ENCODE data around the gene ADAMTSL1. TPM values are rescaled to one million over a fixed set of nuclear protein-coding genes. Genes with fewer than 3 reads are reported as not detected.

Gene ADAMTSL1
- total RNA-seq, 1 experiment from 2014 or later = not detected

GRCh38 chr9:18730241-18730640, 256.3 kb downstream of the ADAMTSL1 start:
- H3K27ac ChIP-seq (ENCODE audit: low read length) = no peak overlapping the region

GRCh38 chr9:18739127-18739526, 265.2 kb downstream of the ADAMTSL1 start:
- no peak for TF ChIP-seq SIN3A (IDR thresholded peaks at IDR 0.05; ENCODE audit: borderline replicate concordance, insufficient read depth, low read depth, low read length)
- TF ChIP-seq REST (IDR thresholded peaks at IDR 0.05; ENCODE audit: insufficient read depth in 1 of 2, low read depth in 2 of 2, low read length in 1 of 2) = no peak
- no peak for TF ChIP-seq TCF7L2 (IDR thresholded peaks at IDR 0.05; ENCODE audit: low read depth, low read length)
- no peak for TF ChIP-seq POLR2AphosphoS5 (IDR thresholded peaks at IDR 0.05; ENCODE audit: low read depth, low read length)
- no peak for TF ChIP-seq CTCF (IDR thresholded peaks at IDR 0.05)
- no TSS peak for BruUV-seq (replicated peaks)
- intact Hi-C loops (cut with micrococcal nuclease; ENCODE audit: unreplicated experiment) (no loop called here), in situ Hi-C loops (cut with HindIII; ENCODE audit: low pct_unique_long_range_greater_than_20kb, low sequenced_read_pairs) (no loop called here)
- ChIA-PET CTCF (no interaction called here), POLR2A (no interaction called here)
- H3K36me3 ChIP-seq (ENCODE audit: control insufficient read depth, insufficient read depth, low read length) = no peaks in the 10 kb centered on the region
- no peak for ATAC-seq
- H3K27me3 ChIP-seq (ENCODE audit: control insufficient read depth, insufficient read depth, low read length) = no peaks in the 10 kb centered on the region
- DNase-seq (ENCODE audit: low read depth, low spot score) = no peak
- H3K4me3 ChIP-seq (ENCODE audit: low read depth in 2 of 2, low read length in 2 of 2) = no peak overlapping the region
- no peaks in the 10 kb centered on the region for H3K4me1 ChIP-seq (ENCODE audit: control insufficient read depth, insufficient read depth, low read length)
- H3K9me3 ChIP-seq (ENCODE audit: control insufficient read depth, insufficient read depth, low read depth, low read length) = no peaks in the 10 kb centered on the region
- H3K27ac ChIP-seq (ENCODE audit: low read length) = no peak overlapping the region

More at GRCh38 chr9:18730241-18730640, 256.3 kb downstream of the ADAMTSL1 start:
- in situ Hi-C loops (cut with HindIII; ENCODE audit: low pct_unique_long_range_greater_than_20kb, low sequenced_read_pairs) (no loop called here), intact Hi-C loops (cut with micrococcal nuclease; ENCODE audit: unreplicated experiment) (no loop called here)
- Histone ChIP-seq H3K9me3 (ENCODE audit: control insufficient read depth, insufficient read depth, low read depth, low read length) (no peaks in the 10 kb centered on the region), H3K36me3 (ENCODE audit: control insufficient read depth, insufficient read depth, low read length) (no peaks in the 10 kb centered on the region), H3K27me3 (ENCODE audit: control insufficient read depth, insufficient read depth, low read length) (no peaks in the 10 kb centered on the region), H3K4me3 (ENCODE audit: low read depth in 2 of 2, low read length in 2 of 2) (no peak overlapping the region), H3K4me1 (ENCODE audit: control insufficient read depth, insufficient read depth, low read length) (no peaks in the 10 kb centered on the region)
- ChIA-PET POLR2A (no interaction called here), CTCF (no interaction called here)
- no peak for TF ChIP-seq TCF7L2 (IDR thresholded peaks at IDR 0.05; ENCODE audit: low read depth, low read length)
- TF ChIP-seq CTCF (IDR thresholded peaks at IDR 0.05) = no peak
- no peak for TF ChIP-seq REST (IDR thresholded peaks at IDR 0.05; ENCODE audit: insufficient read depth in 1 of 2, low read depth in 2 of 2, low read length in 1 of 2)
- no peak for TF ChIP-seq SIN3A (IDR thresholded peaks at IDR 0.05; ENCODE audit: borderline replicate concordance, insufficient read depth, low read depth, low read length)
- ATAC-seq (no peak), DNase-seq (ENCODE audit: low read depth, low spot score) (no peak)
- BruUV-seq (replicated peaks) = no TSS peak

Measured in Panc1 (cell line).